Mammary epithelial cell (primary cell): Measurements from ENCODE around the gene TIMMDC1.

Experiments used
- EZH2 ChIP-seq: IDR thresholded peaks from 2 replicates; pipeline ENCODE4 v1.6.1; 2012; ENCODE audit warnings: low read length, inconsistent platforms, borderline replicate concordance
- TF ChIP-seq, protein P1 (sequence below), 2 donors: IDR thresholded peaks in 1 of 2; conservative IDR thresholded peaks in 1 of 2; 2 replicates each; pipeline ENCODE4 v1.5.1; 2011 to 2012; ENCODE audit warnings: inconsistent platforms in 2 of 2, low read length in 2 of 2, mild to moderate bottlenecking in 2 of 2, control low read depth in 1 of 2, low read depth in 1 of 2; ENCODE audit not compliant: insufficient read depth in 1 of 2; ENCODE audit errors: extremely low read depth in 1 of 2

DNA sequence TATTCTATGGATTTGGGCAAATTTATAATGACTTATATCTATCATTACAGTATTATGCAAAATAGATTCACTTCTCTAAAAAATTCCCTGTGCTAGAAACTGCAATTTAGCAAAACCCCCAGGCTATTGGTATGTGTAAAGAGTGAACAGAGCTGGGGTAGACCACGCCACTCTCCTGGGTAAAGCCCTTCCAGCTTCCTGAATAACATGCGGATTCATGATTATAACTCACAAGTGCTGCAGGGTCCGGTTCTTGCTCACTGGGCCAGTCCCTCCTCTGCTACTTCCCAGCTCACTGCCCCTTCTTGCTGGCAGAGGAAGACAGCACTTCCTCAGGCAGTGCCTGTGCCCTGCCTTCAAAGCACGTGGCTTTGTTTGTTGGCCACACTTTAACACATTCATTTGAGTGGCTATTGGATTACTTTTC lies 57.0 kb downstream of the TIMMDC1 start:
- TF ChIP-seq, protein P1, sequence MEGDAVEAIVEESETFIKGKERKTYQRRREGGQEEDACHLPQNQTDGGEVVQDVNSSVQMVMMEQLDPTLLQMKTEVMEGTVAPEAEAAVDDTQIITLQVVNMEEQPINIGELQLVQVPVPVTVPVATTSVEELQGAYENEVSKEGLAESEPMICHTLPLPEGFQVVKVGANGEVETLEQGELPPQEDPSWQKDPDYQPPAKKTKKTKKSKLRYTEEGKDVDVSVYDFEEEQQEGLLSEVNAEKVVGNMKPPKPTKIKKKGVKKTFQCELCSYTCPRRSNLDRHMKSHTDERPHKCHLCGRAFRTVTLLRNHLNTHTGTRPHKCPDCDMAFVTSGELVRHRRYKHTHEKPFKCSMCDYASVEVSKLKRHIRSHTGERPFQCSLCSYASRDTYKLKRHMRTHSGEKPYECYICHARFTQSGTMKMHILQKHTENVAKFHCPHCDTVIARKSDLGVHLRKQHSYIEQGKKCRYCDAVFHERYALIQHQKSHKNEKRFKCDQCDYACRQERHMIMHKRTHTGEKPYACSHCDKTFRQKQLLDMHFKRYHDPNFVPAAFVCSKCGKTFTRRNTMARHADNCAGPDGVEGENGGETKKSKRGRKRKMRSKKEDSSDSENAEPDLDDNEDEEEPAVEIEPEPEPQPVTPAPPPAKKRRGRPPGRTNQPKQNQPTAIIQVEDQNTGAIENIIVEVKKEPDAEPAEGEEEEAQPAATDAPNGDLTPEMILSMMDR (conservative IDR thresholded peaks at IDR 0.05 in 1 of 2, IDR thresholded peaks at IDR 0.05 in 1 of 2; ENCODE audit: extremely low read depth in 1 of 2, insufficient read depth in 1 of 2, low read depth in 1 of 2, low read length in 2 of 2) = no peak
- no peak for TF ChIP-seq EZH2
